ENCODE data around the gene P2RY8.
"Not testable (repeated sequence)": the region's sequence is repeated elsewhere in the genome, so short reads cannot be mapped to it uniquely, and the experiment has no call there.

Gene P2RY8

GRCh38 chrX:1524874-1525582 lies 12.0 kb downstream of the P2RY8 start:
- peak overlapping the region; percentile 63 for H3K4me2 ChIP-seq (ENCODE audit: low read length)
- H3K27ac ChIP-seq (ENCODE audit: low read depth, low read length), result peak overlapping the region; percentile 36
- H3K36me3 ChIP-seq (ENCODE audit: control insufficient read depth, low read length), result peaks cover 85% of the 10 kb centered on the region
- H3K9me3 ChIP-seq (ENCODE audit: control insufficient read depth, insufficient read depth, low read length), result peaks cover 5% of the 10 kb centered on the region; the same call in 1 of the 2 replicates
- H3K4me3 ChIP-seq (ENCODE audit: low read length), result peak overlapping the region; percentile 7; the same call in 1 of the 2 replicates
- peaks cover 30% of the 10 kb centered on the region for H4K20me1 ChIP-seq (ENCODE audit: control insufficient read depth, insufficient read depth, low read depth, low read length)
- H3K4me1 ChIP-seq (ENCODE audit: control insufficient read depth, low read length), result peaks cover 93% of the 10 kb centered on the region
- TF ChIP-seq EZH2phosphoT487 (IDR thresholded peaks at IDR 0.05; ENCODE audit: borderline replicate concordance, low read length) (no peak), CTCF (IDR thresholded peaks at IDR 0.05; ENCODE audit: low read depth, low read length, poor library complexity, severe bottlenecking) (no peak)
- peaks cover 61% of the 10 kb centered on the region for H3F3A ChIP-seq (ENCODE audit: control insufficient read depth, insufficient read depth)
- peaks cover 92% of the 10 kb centered on the region for H3K79me2 ChIP-seq (ENCODE audit: control insufficient read depth, low read length)
- no peaks in the 10 kb centered on the region; the same call in 1 of the 2 replicates for H3K9me2 ChIP-seq (replicated peaks; ENCODE audit: control insufficient read depth, low read length)
- H3K27me3 ChIP-seq (ENCODE audit: control insufficient read depth, low read length), result no peaks in the 10 kb centered on the region

- H3K9me2 ChIP-seq (replicated peaks; ENCODE audit: control insufficient read depth, low read length); H3K9me3 ChIP-seq (ENCODE audit: control insufficient read depth, insufficient read depth, low read length); H3K27me3 ChIP-seq (ENCODE audit: control insufficient read depth, low read length): not testable (repeated sequence)
- peak overlapping the region; percentile 75 for H3K4me2 ChIP-seq (ENCODE audit: low read length)
- H4K20me1 ChIP-seq (ENCODE audit: control insufficient read depth, insufficient read depth, low read depth, low read length), result peaks cover 24% of the 10 kb centered on the region
- peaks cover 80% of the 10 kb centered on the region for H3K36me3 ChIP-seq (ENCODE audit: control insufficient read depth, low read length)
- H3K79me2 ChIP-seq (ENCODE audit: control insufficient read depth, low read length), result peaks cover 88% of the 10 kb centered on the region
- H3K27ac ChIP-seq (ENCODE audit: low read depth, low read length), result peak overlapping the region; percentile 89
- H3K4me1 ChIP-seq (ENCODE audit: control insufficient read depth, low read length), result peaks cover 92% of the 10 kb centered on the region
- H3K4me3 ChIP-seq (ENCODE audit: low read length), result peak overlapping the region; percentile 61
- peaks cover 70% of the 10 kb centered on the region for H3F3A ChIP-seq (ENCODE audit: control insufficient read depth, insufficient read depth)
These were observed 14.1 kb downstream of the P2RY8 start for GRCh38 chrX:1522905-1523304.

- no peaks in the 10 kb centered on the region for H3K27me3 ChIP-seq (ENCODE audit: control insufficient read depth, low read length)
- peaks cover 88% of the 10 kb centered on the region for H3K79me2 ChIP-seq (ENCODE audit: control insufficient read depth, low read length)
- peak overlapping the region; percentile 65 for H3K4me3 ChIP-seq (ENCODE audit: low read length)
- peak overlapping the region; percentile 89 for H3K27ac ChIP-seq (ENCODE audit: low read depth, low read length)
- peaks cover 92% of the 10 kb centered on the region for H3K4me1 ChIP-seq (ENCODE audit: control insufficient read depth, low read length)
- H3K36me3 ChIP-seq (ENCODE audit: control insufficient read depth, low read length), result peaks cover 79% of the 10 kb centered on the region
- H3F3A ChIP-seq (ENCODE audit: control insufficient read depth, insufficient read depth), result peaks cover 59% of the 10 kb centered on the region
- TF ChIP-seq EZH2phosphoT487 (IDR thresholded peaks at IDR 0.05; ENCODE audit: borderline replicate concordance, low read length), result no peak
- no peak for TF ChIP-seq CTCF (IDR thresholded peaks at IDR 0.05; ENCODE audit: low read depth, low read length, poor library complexity, severe bottlenecking)
- H3K9me2 ChIP-seq (replicated peaks; ENCODE audit: control insufficient read depth, low read length), result no peaks in the 10 kb centered on the region
- peak overlapping the region; percentile 75 for H3K4me2 ChIP-seq (ENCODE audit: low read length)
- H3K9me3 ChIP-seq (ENCODE audit: control insufficient read depth, insufficient read depth, low read length), result no peaks in the 10 kb centered on the region
- H4K20me1 ChIP-seq (ENCODE audit: control insufficient read depth, insufficient read depth, low read depth, low read length), result peaks cover 10% of the 10 kb centered on the region; the same call in 1 of the 2 replicates
These were observed 15.5 kb downstream of the P2RY8 start for GRCh38 chrX:1521459-1521956.

- no peak overlapping the region; the same call in 1 of the 2 replicates for H3K4me3 ChIP-seq (ENCODE audit: low read length)
- H3K27ac ChIP-seq (ENCODE audit: low read depth, low read length), result peak overlapping the region; percentile 89
- H3K36me3 ChIP-seq (ENCODE audit: control insufficient read depth, low read length), result peaks cover 75% of the 10 kb centered on the region
- no peaks in the 10 kb centered on the region for H3K27me3 ChIP-seq (ENCODE audit: control insufficient read depth, low read length)
- TF ChIP-seq EZH2phosphoT487 (IDR thresholded peaks at IDR 0.05; ENCODE audit: borderline replicate concordance, low read length) (no peak), CTCF (IDR thresholded peaks at IDR 0.05; ENCODE audit: low read depth, low read length, poor library complexity, severe bottlenecking) (no peak)
- peak overlapping the region; percentile 73 for H3K4me2 ChIP-seq (ENCODE audit: low read length)
- no peaks in the 10 kb centered on the region for H3K9me2 ChIP-seq (replicated peaks; ENCODE audit: control insufficient read depth, low read length)
- H3F3A ChIP-seq (ENCODE audit: control insufficient read depth, insufficient read depth), result peaks cover 47% of the 10 kb centered on the region
- H3K4me1 ChIP-seq (ENCODE audit: control insufficient read depth, low read length), result peaks cover 85% of the 10 kb centered on the region
- no peaks in the 10 kb centered on the region; the same call in 1 of the 2 replicates for H4K20me1 ChIP-seq (ENCODE audit: control insufficient read depth, insufficient read depth, low read depth, low read length)
- H3K9me3 ChIP-seq (ENCODE audit: control insufficient read depth, insufficient read depth, low read length), result no peaks in the 10 kb centered on the region
- peaks cover 86% of the 10 kb centered on the region for H3K79me2 ChIP-seq (ENCODE audit: control insufficient read depth, low read length)
These were observed 16.6 kb downstream of the P2RY8 start for GRCh38 chrX:1520350-1520749.

Measured in DOHH2 (cell line).